ENCODE results near the gene NRROS. TPM values are rescaled to one million over a fixed set of nuclear protein-coding genes. Genes with fewer than 3 reads are reported as not detected.

The NRROS gene
- polyA plus RNA-seq, 2 donors: 0.77 to 0.92 TPM

DNA sequence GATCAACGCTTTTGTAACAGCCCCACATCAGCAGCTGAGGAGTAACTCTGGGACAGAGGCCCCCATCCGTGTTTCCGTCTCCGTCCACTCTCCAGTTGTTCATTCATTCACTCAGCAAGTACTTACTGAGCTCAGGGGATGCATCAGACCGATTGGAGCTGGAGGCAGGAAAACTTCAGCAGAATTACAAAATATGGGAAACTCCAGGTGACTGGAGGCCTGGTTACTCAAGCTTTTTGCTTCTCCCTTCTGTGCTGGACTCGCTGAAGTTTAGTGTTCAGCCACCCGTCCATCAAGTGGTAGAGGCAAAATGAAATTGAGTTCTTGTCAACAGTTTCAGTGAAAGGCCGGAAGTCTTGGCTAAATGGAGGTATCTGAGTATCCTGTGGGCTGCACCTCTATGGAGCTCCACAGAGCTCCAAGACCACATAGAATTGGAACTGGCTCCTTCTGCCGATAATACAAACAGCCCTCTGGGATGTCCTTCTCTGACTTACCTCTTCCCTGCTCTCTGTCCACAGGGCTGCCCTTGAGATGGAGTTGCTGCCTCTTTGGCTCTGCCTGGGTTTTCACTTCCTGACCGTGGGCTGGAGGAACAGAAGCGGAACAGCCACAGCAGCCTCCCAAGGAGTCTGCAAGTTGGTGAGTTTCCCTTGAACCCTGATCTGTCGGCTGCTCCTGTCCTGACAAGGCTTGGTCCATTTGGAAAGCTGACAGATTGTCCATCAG is 14.7 kb downstream of the NRROS start:
- H3K27me3 ChIP-seq (ENCODE audit: control insufficient read depth in 1 of 2, insufficient read depth in 2 of 2, low read length in 2 of 2): no peaks in the 10 kb centered on the region
- no peak overlapping the region for H3K4me3 ChIP-seq (ENCODE audit: low read depth in 1 of 2, low read length in 2 of 2)
- H3K27ac ChIP-seq (ENCODE audit: low read depth in 2 of 2, low read length in 1 of 2): no peak overlapping the region
- WGBS, 2 donors: 87% methylated on average over 12 of the region's 12 CpGs
- no peaks in the 10 kb centered on the region for H3K36me3 ChIP-seq (ENCODE audit: control insufficient read depth in 2 of 2, insufficient read depth in 2 of 2, low read length in 1 of 2)
- H3K4me1 ChIP-seq (ENCODE audit: control insufficient read depth in 2 of 2, insufficient read depth in 2 of 2, low read length in 1 of 2): no peaks in the 10 kb centered on the region
- no peaks in the 10 kb centered on the region for H3K9me3 ChIP-seq (ENCODE audit: control insufficient read depth in 2 of 2, insufficient read depth in 1 of 2, low read depth in 1 of 2, low read length in 1 of 2)

DNA sequence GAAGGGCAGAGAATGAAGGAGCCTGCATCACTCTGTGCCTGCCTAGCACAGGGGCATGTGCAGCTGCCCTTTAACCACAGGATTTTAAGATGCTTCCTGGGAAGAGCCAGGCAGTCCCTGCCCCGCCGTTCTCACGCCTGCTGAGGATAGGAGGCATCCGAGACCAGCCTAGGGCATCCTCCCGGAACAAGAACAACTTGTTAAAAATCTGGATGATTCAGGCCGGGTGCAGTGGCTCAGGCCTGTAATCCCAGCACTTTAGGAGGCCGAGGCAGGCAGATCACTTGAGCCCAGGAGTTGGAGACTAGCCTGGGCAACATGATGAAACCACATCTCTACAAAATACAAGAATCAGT is 15.2 kb downstream of the NRROS start:
- Histone ChIP-seq H3K36me3 (ENCODE audit: control insufficient read depth in 2 of 2, insufficient read depth in 2 of 2, low read length in 1 of 2) (no peaks in the 10 kb centered on the region), H3K27ac (ENCODE audit: low read depth in 2 of 2, low read length in 1 of 2) (no peak overlapping the region), H3K9me3 (ENCODE audit: control insufficient read depth in 2 of 2, insufficient read depth in 1 of 2, low read depth in 1 of 2, low read length in 1 of 2) (no peaks in the 10 kb centered on the region), H3K27me3 (ENCODE audit: control insufficient read depth in 1 of 2, insufficient read depth in 2 of 2, low read length in 2 of 2) (no peaks in the 10 kb centered on the region), H3K4me3 (ENCODE audit: low read depth in 1 of 2, low read length in 2 of 2) (no peak overlapping the region), H3K4me1 (ENCODE audit: control insufficient read depth in 2 of 2, insufficient read depth in 2 of 2, low read length in 1 of 2) (no peaks in the 10 kb centered on the region)
- 67 to 85% methylated on average over 7 of the region's 7 CpGs for WGBS, 2 donors

DNA sequence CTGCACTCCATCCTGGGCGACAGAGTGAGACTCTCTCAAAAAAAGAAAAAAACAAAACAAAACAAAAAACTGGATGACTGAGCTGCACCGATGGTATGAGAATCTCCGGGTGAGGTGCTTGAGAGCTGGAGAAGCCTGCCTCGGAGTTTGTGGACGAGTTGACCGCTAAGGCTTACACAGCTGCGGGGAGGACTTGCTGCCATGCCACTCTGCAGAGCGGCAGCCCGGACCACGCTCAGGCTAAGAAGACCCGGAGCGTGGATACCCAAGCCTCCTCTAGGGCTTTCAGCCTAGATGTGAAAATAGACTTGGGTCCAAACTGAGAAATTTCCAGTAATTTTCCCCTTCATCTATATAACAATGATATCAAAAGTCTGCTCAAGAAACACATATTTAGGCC is 16.0 kb downstream of the NRROS start:
- Histone ChIP-seq H3K36me3 (ENCODE audit: control insufficient read depth in 2 of 2, insufficient read depth in 2 of 2, low read length in 1 of 2) (peaks cover 0 to 7% of the 10 kb centered on the region in 2 donors), H3K9me3 (ENCODE audit: control insufficient read depth in 2 of 2, insufficient read depth in 1 of 2, low read depth in 1 of 2, low read length in 1 of 2) (no peaks in the 10 kb centered on the region), H3K27me3 (ENCODE audit: control insufficient read depth in 1 of 2, insufficient read depth in 2 of 2, low read length in 2 of 2) (no peaks in the 10 kb centered on the region), H3K4me1 (ENCODE audit: control insufficient read depth in 2 of 2, insufficient read depth in 2 of 2, low read length in 1 of 2) (peaks cover 0 to under 1% of the 10 kb centered on the region in 2 donors), H3K27ac (ENCODE audit: low read depth in 2 of 2, low read length in 1 of 2) (no peak overlapping the region), H3K4me3 (ENCODE audit: low read depth in 1 of 2, low read length in 2 of 2) (no peak overlapping the region)
- WGBS, 2 donors: 95 to 96% methylated on average over 12 of the region's 12 CpGs

DNA sequence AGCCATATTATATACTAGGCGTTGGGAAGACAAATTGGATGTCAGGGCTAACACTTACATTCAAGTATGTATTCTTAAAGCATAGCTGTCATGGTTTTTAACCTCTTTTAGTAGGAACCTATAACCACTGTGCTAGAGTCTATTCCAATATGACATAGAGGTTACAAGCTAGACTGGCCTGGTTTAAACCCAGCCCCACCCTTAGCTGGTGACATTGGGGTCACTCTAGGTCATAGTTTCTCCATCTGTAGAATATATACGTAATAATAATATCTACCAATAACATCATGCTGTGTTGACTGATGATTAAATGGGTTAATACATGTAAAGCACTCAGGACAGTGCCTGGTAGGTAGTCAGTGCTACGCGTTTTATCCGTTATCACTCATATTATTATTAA is 16.7 kb downstream of the NRROS start:
- no peak overlapping the region for H3K27ac ChIP-seq (ENCODE audit: low read depth in 2 of 2, low read length in 1 of 2)
- H3K36me3 ChIP-seq (ENCODE audit: control insufficient read depth in 2 of 2, insufficient read depth in 2 of 2, low read length in 1 of 2): peaks cover 0 to 7% of the 10 kb centered on the region in 2 donors
- H3K4me3 ChIP-seq (ENCODE audit: low read depth in 1 of 2, low read length in 2 of 2): no peak overlapping the region
- no peaks in the 10 kb centered on the region for H3K27me3 ChIP-seq (ENCODE audit: control insufficient read depth in 1 of 2, insufficient read depth in 2 of 2, low read length in 2 of 2)
- peaks cover 0 to 3% of the 10 kb centered on the region in 2 donors for H3K4me1 ChIP-seq (ENCODE audit: control insufficient read depth in 2 of 2, insufficient read depth in 2 of 2, low read length in 1 of 2)
- H3K9me3 ChIP-seq (ENCODE audit: control insufficient read depth in 2 of 2, insufficient read depth in 1 of 2, low read depth in 1 of 2, low read length in 1 of 2): no peaks in the 10 kb centered on the region
- 82 to 91% methylated on average over 5 of the region's 5 CpGs for WGBS, 2 donors

DNA sequence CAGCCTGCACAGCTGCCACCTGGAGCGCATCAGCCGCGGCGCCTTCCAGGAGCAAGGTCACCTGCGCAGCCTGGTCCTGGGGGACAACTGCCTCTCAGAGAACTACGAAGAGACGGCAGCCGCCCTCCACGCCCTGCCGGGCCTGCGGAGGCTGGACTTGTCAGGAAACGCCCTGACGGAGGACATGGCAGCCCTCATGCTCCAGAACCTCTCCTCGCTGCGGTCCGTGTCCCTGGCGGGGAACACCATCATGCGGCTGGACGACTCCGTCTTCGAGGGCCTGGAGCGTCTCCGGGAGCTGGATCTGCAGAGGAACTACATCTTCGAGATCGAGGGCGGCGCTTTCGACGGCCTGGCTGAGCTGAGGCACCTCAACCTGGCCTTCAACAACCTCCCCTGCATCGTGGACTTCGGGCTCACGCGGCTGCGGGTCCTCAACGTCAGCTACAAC is 20.4 kb downstream of the NRROS start:
- no peaks in the 10 kb centered on the region for H3K9me3 ChIP-seq (ENCODE audit: control insufficient read depth in 2 of 2, insufficient read depth in 1 of 2, low read depth in 1 of 2, low read length in 1 of 2)
- WGBS, 2 donors: 96% methylated on average over 35 of the region's 35 CpGs
- H3K4me1 ChIP-seq (ENCODE audit: control insufficient read depth in 2 of 2, insufficient read depth in 2 of 2, low read length in 1 of 2): peaks cover 0 to 3% of the 10 kb centered on the region in 2 donors
- no peaks in the 10 kb centered on the region for H3K27me3 ChIP-seq (ENCODE audit: control insufficient read depth in 1 of 2, insufficient read depth in 2 of 2, low read length in 2 of 2)
- no peak overlapping the region for H3K4me3 ChIP-seq (ENCODE audit: low read depth in 1 of 2, low read length in 2 of 2)
- H3K36me3 ChIP-seq (ENCODE audit: control insufficient read depth in 2 of 2, insufficient read depth in 2 of 2, low read length in 1 of 2): peaks cover 0 to 7% of the 10 kb centered on the region in 2 donors
- H3K27ac ChIP-seq (ENCODE audit: low read depth in 2 of 2, low read length in 1 of 2): no peak overlapping the region

DNA sequence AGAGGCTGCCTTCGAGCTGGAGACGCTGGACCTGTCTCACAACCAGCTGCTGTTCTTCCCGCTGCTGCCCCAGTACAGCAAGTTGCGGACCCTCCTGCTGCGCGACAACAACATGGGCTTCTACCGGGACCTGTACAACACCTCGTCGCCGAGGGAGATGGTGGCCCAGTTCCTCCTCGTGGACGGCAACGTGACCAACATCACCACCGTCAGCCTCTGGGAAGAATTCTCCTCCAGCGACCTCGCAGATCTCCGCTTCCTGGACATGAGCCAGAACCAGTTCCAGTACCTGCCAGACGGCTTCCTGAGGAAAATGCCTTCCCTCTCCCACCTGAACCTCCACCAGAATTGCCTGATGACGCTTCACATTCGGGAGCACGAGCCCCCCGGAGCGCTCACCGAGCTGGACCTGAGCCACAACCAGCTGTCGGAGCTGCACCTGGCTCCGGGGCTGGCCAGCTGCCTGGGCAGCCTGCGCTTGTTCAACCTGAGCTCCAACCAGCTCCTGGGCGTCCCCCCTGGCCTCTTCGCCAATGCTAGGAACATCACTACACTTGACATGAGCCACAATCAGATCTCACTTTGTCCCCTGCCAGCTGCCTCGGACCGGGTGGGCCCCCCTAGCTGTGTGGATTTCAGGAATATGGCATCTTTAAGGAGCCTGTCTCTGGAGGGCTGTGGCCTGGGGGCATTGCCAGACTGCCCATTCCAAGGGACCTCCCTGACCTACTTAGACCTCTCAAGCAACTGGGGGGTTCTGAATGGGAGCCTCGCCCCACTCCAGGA is 21.1 kb downstream of the NRROS start:
- peaks cover 0 to 3% of the 10 kb centered on the region in 2 donors for H3K4me1 ChIP-seq (ENCODE audit: control insufficient read depth in 2 of 2, insufficient read depth in 2 of 2, low read length in 1 of 2)
- 54 to 58% methylated on average over 32 of the region's 32 CpGs for WGBS, 2 donors
- peaks cover 0 to 7% of the 10 kb centered on the region in 2 donors for H3K36me3 ChIP-seq (ENCODE audit: control insufficient read depth in 2 of 2, insufficient read depth in 2 of 2, low read length in 1 of 2)
- H3K27me3 ChIP-seq (ENCODE audit: control insufficient read depth in 1 of 2, insufficient read depth in 2 of 2, low read length in 2 of 2): no peaks in the 10 kb centered on the region
- H3K4me3 ChIP-seq (ENCODE audit: low read depth in 1 of 2, low read length in 2 of 2): no peak overlapping the region
- H3K9me3 ChIP-seq (ENCODE audit: control insufficient read depth in 2 of 2, insufficient read depth in 1 of 2, low read depth in 1 of 2, low read length in 1 of 2): no peaks in the 10 kb centered on the region
- no peak overlapping the region for H3K27ac ChIP-seq (ENCODE audit: low read depth in 2 of 2, low read length in 1 of 2)

DNA sequence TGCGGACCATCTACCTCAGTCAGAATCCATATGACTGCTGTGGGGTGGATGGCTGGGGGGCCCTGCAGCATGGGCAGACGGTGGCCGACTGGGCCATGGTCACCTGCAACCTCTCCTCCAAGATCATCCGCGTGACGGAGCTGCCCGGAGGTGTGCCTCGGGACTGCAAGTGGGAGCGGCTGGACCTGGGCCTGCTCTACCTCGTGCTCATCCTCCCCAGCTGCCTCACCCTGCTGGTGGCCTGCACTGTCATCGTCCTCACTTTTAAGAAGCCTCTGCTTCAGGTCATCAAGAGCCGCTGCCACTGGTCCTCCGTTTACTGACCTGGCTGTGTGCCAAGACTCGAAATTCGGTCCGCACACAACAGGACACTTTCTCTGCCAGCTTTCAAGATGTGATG is 21.9 kb downstream of the NRROS start:
- no peak overlapping the region for H3K4me3 ChIP-seq (ENCODE audit: low read depth in 1 of 2, low read length in 2 of 2)

DNA sequence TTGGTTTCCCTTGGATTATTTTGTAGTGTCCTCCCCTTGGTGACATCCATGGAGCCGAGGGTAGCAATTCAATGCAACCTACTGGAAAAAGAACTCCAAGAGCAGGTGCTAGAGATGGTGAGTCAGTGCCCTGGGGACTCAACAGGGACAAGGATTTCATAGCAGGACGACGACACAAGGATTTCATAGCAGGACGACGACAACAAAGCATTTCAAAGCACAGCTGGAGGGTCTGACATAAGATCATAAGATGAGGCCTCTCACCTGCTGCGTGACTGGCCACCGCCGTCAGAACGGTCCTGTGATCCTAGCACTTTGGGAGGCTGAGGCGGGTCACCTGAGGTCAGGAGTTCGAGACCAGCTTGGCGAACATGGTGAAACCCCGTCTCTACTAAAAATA is 22.5 kb downstream of the NRROS start:
- 70 to 90% methylated on average over 13 of the region's 13 CpGs for WGBS, 2 donors
- Histone ChIP-seq H3K36me3 (ENCODE audit: control insufficient read depth in 2 of 2, insufficient read depth in 2 of 2, low read length in 1 of 2) (peaks cover 0 to 7% of the 10 kb centered on the region in 2 donors), H3K4me3 (ENCODE audit: low read depth in 1 of 2, low read length in 2 of 2) (no peak overlapping the region), H3K27ac (ENCODE audit: low read depth in 2 of 2, low read length in 1 of 2) (no peak overlapping the region), H3K9me3 (ENCODE audit: control insufficient read depth in 2 of 2, insufficient read depth in 1 of 2, low read depth in 1 of 2, low read length in 1 of 2) (no peaks in the 10 kb centered on the region), H3K4me1 (ENCODE audit: control insufficient read depth in 2 of 2, insufficient read depth in 2 of 2, low read length in 1 of 2) (peaks cover 0 to 6% of the 10 kb centered on the region in 2 donors), H3K27me3 (ENCODE audit: control insufficient read depth in 1 of 2, insufficient read depth in 2 of 2, low read length in 2 of 2) (no peaks in the 10 kb centered on the region)

More for the DNA sequence above, 21.9 kb downstream of the NRROS start:
- Histone ChIP-seq H3K9me3 (ENCODE audit: control insufficient read depth in 2 of 2, insufficient read depth in 1 of 2, low read depth in 1 of 2, low read length in 1 of 2) (no peaks in the 10 kb centered on the region), H3K4me1 (ENCODE audit: control insufficient read depth in 2 of 2, insufficient read depth in 2 of 2, low read length in 1 of 2) (peaks cover 0 to 6% of the 10 kb centered on the region in 2 donors), H3K27ac (ENCODE audit: low read depth in 2 of 2, low read length in 1 of 2) (no peak overlapping the region), H3K36me3 (ENCODE audit: control insufficient read depth in 2 of 2, insufficient read depth in 2 of 2, low read length in 1 of 2) (peaks cover 0 to 7% of the 10 kb centered on the region in 2 donors), H3K27me3 (ENCODE audit: control insufficient read depth in 1 of 2, insufficient read depth in 2 of 2, low read length in 2 of 2) (no peaks in the 10 kb centered on the region)
- WGBS, 2 donors: 74 to 78% methylated on average over 16 of the region's 16 CpGs

DNA sequence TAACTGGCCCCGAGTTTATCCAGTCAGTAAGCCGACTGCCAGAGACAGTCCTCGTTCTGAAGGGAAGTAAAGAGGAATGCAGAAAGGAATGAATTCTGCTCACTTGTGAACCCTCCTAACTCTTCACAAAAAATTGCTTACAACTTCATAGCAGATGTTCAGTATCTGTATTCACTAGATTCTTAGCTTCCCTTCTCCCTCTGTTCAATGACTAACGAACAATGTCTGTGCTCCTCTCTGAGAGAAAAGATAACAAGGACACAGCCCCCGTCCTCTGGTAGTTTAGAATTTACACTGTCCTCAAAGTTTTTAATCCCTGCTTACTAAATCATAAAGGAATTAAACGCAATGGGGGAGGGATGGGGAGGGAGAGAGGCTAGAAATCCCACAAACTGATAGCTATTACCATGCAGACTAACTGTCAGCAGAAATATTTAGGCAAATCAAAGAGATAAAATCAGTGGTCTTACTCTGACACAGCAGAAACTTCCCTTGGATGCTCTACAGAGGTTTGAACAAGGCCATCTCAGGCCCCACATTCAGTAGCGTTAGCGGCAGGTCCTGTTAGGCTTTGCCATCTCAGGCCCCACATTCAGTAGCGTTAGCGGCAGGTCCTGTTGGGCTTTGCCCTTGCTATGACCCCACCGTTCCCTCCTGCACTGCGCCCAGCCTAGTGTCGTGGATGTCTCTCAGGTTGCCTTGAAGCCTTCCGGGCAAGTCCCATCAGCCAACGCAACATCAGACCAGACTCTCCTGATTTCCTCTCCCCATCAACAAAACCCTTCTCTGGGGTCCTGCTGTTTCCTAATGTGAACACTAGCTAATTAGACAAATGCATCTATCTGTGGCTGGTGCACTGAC is 23.4 kb downstream of the NRROS start:
- Histone ChIP-seq H3K36me3 (ENCODE audit: control insufficient read depth in 2 of 2, insufficient read depth in 2 of 2, low read length in 1 of 2) (peaks cover 0 to 7% of the 10 kb centered on the region in 2 donors), H3K27me3 (ENCODE audit: control insufficient read depth in 1 of 2, insufficient read depth in 2 of 2, low read length in 2 of 2) (no peaks in the 10 kb centered on the region), H3K4me3 (ENCODE audit: low read depth in 1 of 2, low read length in 2 of 2) (no peak overlapping the region), H3K27ac (ENCODE audit: low read depth in 2 of 2, low read length in 1 of 2) (no peak overlapping the region), H3K9me3 (ENCODE audit: control insufficient read depth in 2 of 2, insufficient read depth in 1 of 2, low read depth in 1 of 2, low read length in 1 of 2) (no peaks in the 10 kb centered on the region), H3K4me1 (ENCODE audit: control insufficient read depth in 2 of 2, insufficient read depth in 2 of 2, low read length in 1 of 2) (peaks cover 0 to 6% of the 10 kb centered on the region in 2 donors)
- WGBS, 2 donors: 70 to 71% methylated on average over 15 of the region's 15 CpGs

All from esophagus (tissue), 2 donors.